B cell (primary cell): ENCODE results near the gene ADAMTS17. TPM values are rescaled to one million over a fixed set of nuclear protein-coding genes. Genes with fewer than 3 reads are reported as not detected.

Experiments
- ATAC-seq: fragments of 200-7000 bp; cut with Tn5 transposase; one replicate; pipeline ENCODE4 v1.10.0; 2021; ENCODE audit warnings: low read depth, mild to moderate bottlenecking, moderate number of reproducible peaks, moderate library complexity
- CTCF ChIA-PET: fragments of 350-600 bp; sonication (Branson Sonifier 250); formaldehyde crosslinking; loops from one replicate; lab custom pipeline; 2021; ENCODE audit warnings: antibody characterized with exemption, inconsistent platforms; lab: Charles Lee
- POLR2A ChIA-PET: fragments of 350-600 bp; sonication (Branson Sonifier 250); formaldehyde crosslinking; loops from one replicate; lab custom pipeline; 2021; ENCODE audit warnings: antibody characterized with exemption; lab: Charles Lee
- DNase-seq: peaks from one replicate; pipeline ENCODE4 v3.0.0; 2013
- H2AFZ ChIP-seq: 2 replicates; pipeline ENCODE4 v1.6.1; 2012; ENCODE audit warnings: mild to moderate bottlenecking, low read depth, low read length; ENCODE audit not compliant: insufficient read depth, poor library complexity, severe bottlenecking
- H3K27ac ChIP-seq, 2 donors: 1 replicate in 1 of 2; 2 replicates in 1 of 2; pipeline ENCODE4 v1.5.1; 2012 to 2013; ENCODE audit warnings: low read length in 2 of 2, mild to moderate bottlenecking in 2 of 2, moderate library complexity in 1 of 2
- H3K27me3 ChIP-seq, 4 experiments: fragments of 200-600 bp in 1 of 4; sonication (generic) in 1 of 4; replicated peaks in 1 of 4; 1 replicate in 2 of 4; 2 replicates in 2 of 4; pipeline versions ENCODE4 v1.6.1 to v1.7.0; 2013 to 2016; ENCODE audit warnings: low read length in 3 of 4, mild to moderate bottlenecking in 2 of 4, mixed read lengths in 1 of 4, moderate library complexity in 1 of 4; ENCODE audit not compliant: insufficient read depth in 4 of 4, control insufficient read depth in 3 of 4; ENCODE audit errors: control extremely low read depth in 1 of 4
- H3K36me3 ChIP-seq, 2 experiments: replicated peaks in 1 of 2; 1 replicate in 1 of 2; 2 replicates in 1 of 2; pipeline versions ENCODE4 v1.6.1 to v1.7.1; 2013; ENCODE audit warnings: low read length in 1 of 2; ENCODE audit not compliant: insufficient read depth in 2 of 2, control insufficient read depth in 1 of 2; ENCODE audit errors: control extremely low read depth in 1 of 2, extremely low read depth in 1 of 2
- H3K4me1 ChIP-seq, 2 donors: fragments of 200-600 bp in 1 of 2; sonication (generic) in 1 of 2; 1 replicate in 1 of 2; 2 replicates in 1 of 2; pipeline versions ENCODE4 v1.5.1 to v1.6.1; 2013 to 2017; ENCODE audit warnings: low read length in 2 of 2; ENCODE audit not compliant: control insufficient read depth in 2 of 2, insufficient read depth in 2 of 2
- H3K4me2 ChIP-seq: replicated peaks from 2 replicates; pipeline ENCODE3; 2012; ENCODE audit warnings: mild to moderate bottlenecking, low read depth, low read length; ENCODE audit not compliant: poor library complexity, severe bottlenecking
- H3K4me3 ChIP-seq, 5 experiments: fragments of 200-600 bp in 1 of 5; sonication (generic) in 1 of 5; 1 replicate in 3 of 5; 2 replicates in 2 of 5; pipeline versions ENCODE4 v1.5.1 to v1.7.0; 2011 to 2016; ENCODE audit warnings: low read length in 4 of 5, mild to moderate bottlenecking in 4 of 5, low read depth in 2 of 5, control low read depth in 1 of 5, moderate library complexity in 1 of 5; ENCODE audit not compliant: insufficient read depth in 1 of 5; ENCODE audit errors: control extremely low read depth in 1 of 5, extremely low read depth in 1 of 5
- H3K79me2 ChIP-seq: fragments of 200-600 bp; sonication (generic); one replicate; pipeline ENCODE4 v1.6.0; 2016; ENCODE audit warnings: low read length; ENCODE audit not compliant: control insufficient read depth, insufficient read depth
- H3K9ac ChIP-seq: fragments of 200-600 bp; sonication (generic); 2 replicates; pipeline ENCODE4 v1.6.1; 2017; ENCODE audit warnings: mild to moderate bottlenecking, low read length, moderate library complexity
- H3K9me3 ChIP-seq, 3 donors: one replicate each; pipeline versions ENCODE4 v1.6.1 to v1.7.1; 2013; ENCODE audit warnings: low read length in 2 of 3; ENCODE audit not compliant: control insufficient read depth in 2 of 3, insufficient read depth in 1 of 3; ENCODE audit errors: control extremely low read depth in 1 of 3
- H4K20me1 ChIP-seq: 2 replicates; pipeline ENCODE4 v1.6.0; 2012; ENCODE audit warnings: mild to moderate bottlenecking, low read length; ENCODE audit not compliant: insufficient read depth, control insufficient read depth, poor library complexity, severe bottlenecking
- H3K27ac Mint-ChIP-seq: one replicate; pipeline ENCODE4 v1.8.0; 2021; ENCODE audit warnings: mixed read lengths
- H3K27me3 Mint-ChIP-seq: one replicate; pipeline ENCODE4 v1.8.0; 2021; ENCODE audit warnings: mixed read lengths
- H3K4me1 Mint-ChIP-seq: one replicate; pipeline ENCODE4 v1.8.0; 2021; ENCODE audit warnings: mixed read lengths
- H3K4me3 Mint-ChIP-seq: one replicate; pipeline ENCODE4 v1.8.0; 2021; ENCODE audit warnings: mixed read lengths
- H3K9me3 Mint-ChIP-seq: one replicate; pipeline ENCODE4 v1.8.0; 2022; ENCODE audit warnings: mixed read lengths; ENCODE audit not compliant: insufficient read depth
- CTCF ChIP-seq: fragments of 200-600 bp; IDR thresholded peaks from one replicate; pipeline ENCODE4 v1.8.0; 2022; ENCODE audit warnings: antibody characterized with exemption, mild to moderate bottlenecking
- EZH2 ChIP-seq: IDR thresholded peaks from 2 replicates; pipeline ENCODE4 v1.6.1; 2012; ENCODE audit warnings: borderline replicate concordance, low read depth, mild to moderate bottlenecking, moderate library complexity, low read length; ENCODE audit not compliant: insufficient read depth, poor library complexity, severe bottlenecking
- WGBS: methylation state at CpG from one replicate; pipeline ENCODE4 v1.1.5; 2013; ENCODE audit warnings: missing lambda C conversion rate; ENCODE audit not compliant: insufficient coverage; 5-methylcytosine and 5-hydroxymethylcytosine counted together
- intact Hi-C: fragments of 100-400 bp; cut with micrococcal nuclease; formaldehyde crosslinking; loops from one replicate; pipeline ENCODE4 v1.10.0; 2022
- polyA plus RNA-seq: library from polyadenylated mRNA; depleted of rRNA; stranded (reverse); fragments of >200 nt; gene quantifications from 2 replicates; pipeline ENCODE4 v1.2.3, GENCODE V29; 2012
- total RNA-seq, 2 donors: library from RNA; stranded (reverse); fragments of 120-200 nt in 1 of 2; gene quantifications; 1 replicate in 1 of 2; 2 replicates in 1 of 2; pipeline versions ENCODE4 v1.2.3 to v1.2.4, GENCODE V29; 2013 to 2022

ADAMTS17 gene
- total and polyA plus RNA-seq, 2 donors (not counting 1 experiment from before 2014, with no cell fraction given): 0.10 TPM; not detected in 1

- ATAC-seq (no peak), DNase-seq (no peak)
- CTCF ChIA-PET: no interaction called here
- Histone ChIP-seq H3K9me3 (no peaks in the 10 kb centered on the region), H3K36me3 (no peaks in the 10 kb centered on the region), H2AFZ (no peak overlapping the region), H3K9ac (no peak overlapping the region), H3K79me2 (no peaks in the 10 kb centered on the region), H3K27me3 (no peaks in the 10 kb centered on the region), H4K20me1 (no peaks in the 10 kb centered on the region), H3K4me1 (no peaks in the 10 kb centered on the region), H3K4me2 (no peak overlapping the region), H3K27ac (no peak overlapping the region), H3K4me3 (no peak overlapping the region)
- Mint-ChIP-seq H3K4me3 (no peak overlapping the region), H3K9me3 (no peaks in the 10 kb centered on the region), H3K27ac (no peak overlapping the region), H3K27me3 (peaks cover 3% of the 10 kb centered on the region), H3K4me1 (no peaks in the 10 kb centered on the region)
- POLR2A ChIA-PET: no interaction called here
- WGBS: 96% methylated on average over 3 of the region's 6 CpGs
- no peak for TF ChIP-seq CTCF
- no peak for TF ChIP-seq EZH2
- intact Hi-C loops: no loop called here
Measured at GRCh38 chr15:100041127-100041828, 300.5 kb downstream of the ADAMTS17 start.

- Mint-ChIP-seq H3K4me1 (no peaks in the 10 kb centered on the region), H3K27me3 (peaks cover 8% of the 10 kb centered on the region), H3K9me3 (no peaks in the 10 kb centered on the region), H3K27ac (no peak overlapping the region), H3K4me3 (no peak overlapping the region)
- no peak for TF ChIP-seq CTCF
- TF ChIP-seq EZH2: no peak
- no peaks in the 10 kb centered on the region for H3K79me2 ChIP-seq
- H4K20me1 ChIP-seq: no peaks in the 10 kb centered on the region
- no peaks in the 10 kb centered on the region for H3K4me1 ChIP-seq
- WGBS: 100% methylated on average over 2 of the region's 5 CpGs
- intact Hi-C loops: no loop called here
- ChIA-PET CTCF (no interaction called here), POLR2A (no interaction called here)
- H3K4me2 ChIP-seq: no peak overlapping the region
- no peak overlapping the region for H3K27ac ChIP-seq
- ATAC-seq (no peak), DNase-seq (no peak)
- no peaks in the 10 kb centered on the region for H3K36me3 ChIP-seq
- H3K27me3 ChIP-seq: no peaks in the 10 kb centered on the region
- H2AFZ ChIP-seq: no peak overlapping the region
- no peak overlapping the region for H3K4me3 ChIP-seq
- no peak overlapping the region for H3K9ac ChIP-seq
- H3K9me3 ChIP-seq: no peaks in the 10 kb centered on the region
Measured at GRCh38 chr15:100039994-100040393, 301.8 kb downstream of the ADAMTS17 start.
